Stimulated activated naive CD4-positive, alpha-beta T cell (primary cell): ENCODE data around the gene VWA3B.

Source experiments
- DNase-seq, 6 experiments: peaks; one replicate each; lab custom pipeline; 2025; lab: John Stamatoyannopoulos, UW

VWA3B gene

GRCh38 chr2:98172150-98172765 lies 85.3 kb downstream of the VWA3B start:
- DNase-seq: no peak

- DNase-seq: no peak
Observed at GRCh38 chr2:98172951-98173350, 86.0 kb downstream of the VWA3B start.

- no peak for DNase-seq
Observed at GRCh38 chr2:98175811-98176210, 88.8 kb downstream of the VWA3B start.

GRCh38 chr2:98177286-98177685 lies 90.3 kb downstream of the VWA3B start:
- DNase-seq: no peak

- DNase-seq: no peak
Observed at GRCh38 chr2:98177986-98178385, 91.0 kb downstream of the VWA3B start.

- DNase-seq: no peak
Observed at GRCh38 chr2:98180456-98180855, 93.5 kb downstream of the VWA3B start.

GRCh38 chr2:98181346-98181745 lies 94.4 kb downstream of the VWA3B start:
- DNase-seq: no peak

- DNase-seq: no peak
Observed at GRCh38 chr2:98185801-98186200, 98.8 kb downstream of the VWA3B start.

GRCh38 chr2:98187194-98187593 lies 100.2 kb downstream of the VWA3B start:
- no peak for DNase-seq

- no peak for DNase-seq
Observed at GRCh38 chr2:98188351-98189046, 101.5 kb downstream of the VWA3B start.

GRCh38 chr2:98191883-98192282 lies 104.9 kb downstream of the VWA3B start:
- no peak for DNase-seq

GRCh38 chr2:98201576-98201975 lies 114.6 kb downstream of the VWA3B start:
- no peak for DNase-seq

- DNase-seq: no peak
Observed at GRCh38 chr2:98205889-98206288, 118.9 kb downstream of the VWA3B start.

- DNase-seq: no peak
Observed at GRCh38 chr2:98212092-98213000, 125.4 kb downstream of the VWA3B start.

GRCh38 chr2:98216616-98217015 lies 129.6 kb downstream of the VWA3B start:
- no peak for DNase-seq

GRCh38 chr2:98219152-98219551 lies 132.2 kb downstream of the VWA3B start:
- no peak for DNase-seq

GRCh38 chr2:98233941-98234340 lies 147.0 kb downstream of the VWA3B start:
- no peak for DNase-seq

GRCh38 chr2:98234776-98235175 lies 147.8 kb downstream of the VWA3B start:
- no peak for DNase-seq

GRCh38 chr2:98236935-98237334 lies 150.0 kb downstream of the VWA3B start:
- DNase-seq: no peak

- DNase-seq: no peak
Observed at GRCh38 chr2:98240786-98241398, 153.9 kb downstream of the VWA3B start.

- no peak for DNase-seq
Observed at GRCh38 chr2:98241592-98241991, 154.6 kb downstream of the VWA3B start.

GRCh38 chr2:98242003-98242402 lies 155.0 kb downstream of the VWA3B start:
- DNase-seq: no peak
